HCEC 1CT (cell line): ENCODE results near the gene SLC25A29.
"Not testable (repeated sequence)": the region's sequence is repeated elsewhere in the genome, so short reads cannot be mapped to it uniquely, and the experiment has no call there.

Experiments
- DNase-seq: peaks from one replicate; pipeline ENCODE4 v3.0.0-alpha.2; 2017

The SLC25A29 gene, protein sequence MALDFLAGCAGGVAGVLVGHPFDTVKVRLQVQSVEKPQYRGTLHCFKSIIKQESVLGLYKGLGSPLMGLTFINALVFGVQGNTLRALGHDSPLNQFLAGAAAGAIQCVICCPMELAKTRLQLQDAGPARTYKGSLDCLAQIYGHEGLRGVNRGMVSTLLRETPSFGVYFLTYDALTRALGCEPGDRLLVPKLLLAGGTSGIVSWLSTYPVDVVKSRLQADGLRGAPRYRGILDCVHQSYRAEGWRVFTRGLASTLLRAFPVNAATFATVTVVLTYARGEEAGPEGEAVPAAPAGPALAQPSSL

DNA sequence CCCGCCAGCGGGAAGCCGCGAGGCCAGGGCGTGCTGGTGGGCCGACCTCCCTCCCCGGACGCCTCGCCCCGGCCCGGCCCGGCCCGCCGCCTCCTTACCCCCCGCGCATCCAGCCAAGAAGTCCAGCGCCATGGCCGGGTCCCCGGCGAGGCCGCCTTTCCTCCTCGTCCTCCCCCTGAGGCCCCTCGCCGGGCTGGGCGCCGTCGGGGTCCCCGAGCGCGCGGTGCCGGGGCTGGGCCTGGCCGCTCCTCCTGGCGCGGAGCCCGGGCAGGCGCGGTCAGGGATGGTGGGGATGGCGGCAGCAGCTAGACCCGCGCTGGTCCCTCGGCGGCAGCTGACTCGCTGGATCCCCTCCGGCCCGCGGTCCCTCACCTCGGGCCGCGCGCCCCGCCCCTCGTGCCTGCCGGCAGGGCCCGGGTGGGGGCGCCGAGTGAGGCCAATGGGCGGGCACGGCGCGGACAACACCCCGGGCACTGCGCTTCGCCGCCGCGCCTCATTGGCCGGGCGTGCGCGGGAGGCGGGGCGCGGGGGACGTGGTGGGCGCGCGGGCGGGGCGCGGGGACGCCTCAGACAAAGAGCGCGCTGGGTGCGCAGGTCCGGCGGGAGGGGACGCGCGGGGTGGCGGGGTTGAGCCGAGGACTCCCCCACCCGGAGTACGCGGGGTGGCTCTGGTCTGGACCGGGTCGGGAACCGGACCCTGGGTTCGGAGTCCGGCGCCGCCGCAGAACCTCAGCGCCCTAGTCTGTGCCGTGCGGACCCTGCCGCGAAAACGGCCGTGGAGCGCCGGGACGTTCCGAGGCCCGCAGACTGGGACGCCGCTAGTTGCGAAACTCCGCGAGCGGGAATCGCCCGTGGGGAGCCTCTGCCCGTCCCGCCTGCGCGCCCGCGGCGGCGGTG, at the start of gene SLC25A29:
TSS of gene SLC25A29 (minus strand) at position 344 of the 897 bp plus-strand sequence. CDS start at position 132, 212 bp downstream.
- peak; percentile 80 for DNase-seq

DNA sequence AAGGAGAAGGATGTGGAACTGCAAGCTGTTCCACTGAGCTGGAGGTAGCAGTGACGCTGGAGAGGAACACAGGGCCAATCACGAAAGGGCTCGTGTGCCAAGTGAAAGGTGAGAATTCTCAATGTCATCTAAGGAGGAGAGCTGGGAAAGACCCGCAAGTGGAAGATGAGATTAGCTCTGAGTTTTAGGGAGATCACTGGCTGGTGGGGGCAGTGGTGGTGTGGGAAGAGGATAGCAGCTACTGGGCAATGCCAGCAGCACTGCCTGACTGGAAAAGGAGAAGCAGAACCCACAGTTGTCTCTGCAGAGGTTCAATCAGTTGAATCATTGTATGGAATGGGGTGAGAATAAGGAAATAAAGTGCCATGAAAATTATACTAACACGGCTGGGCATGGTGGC, 44.7 kb upstream of the SLC25A29 start:
- no peak for DNase-seq

DNA sequence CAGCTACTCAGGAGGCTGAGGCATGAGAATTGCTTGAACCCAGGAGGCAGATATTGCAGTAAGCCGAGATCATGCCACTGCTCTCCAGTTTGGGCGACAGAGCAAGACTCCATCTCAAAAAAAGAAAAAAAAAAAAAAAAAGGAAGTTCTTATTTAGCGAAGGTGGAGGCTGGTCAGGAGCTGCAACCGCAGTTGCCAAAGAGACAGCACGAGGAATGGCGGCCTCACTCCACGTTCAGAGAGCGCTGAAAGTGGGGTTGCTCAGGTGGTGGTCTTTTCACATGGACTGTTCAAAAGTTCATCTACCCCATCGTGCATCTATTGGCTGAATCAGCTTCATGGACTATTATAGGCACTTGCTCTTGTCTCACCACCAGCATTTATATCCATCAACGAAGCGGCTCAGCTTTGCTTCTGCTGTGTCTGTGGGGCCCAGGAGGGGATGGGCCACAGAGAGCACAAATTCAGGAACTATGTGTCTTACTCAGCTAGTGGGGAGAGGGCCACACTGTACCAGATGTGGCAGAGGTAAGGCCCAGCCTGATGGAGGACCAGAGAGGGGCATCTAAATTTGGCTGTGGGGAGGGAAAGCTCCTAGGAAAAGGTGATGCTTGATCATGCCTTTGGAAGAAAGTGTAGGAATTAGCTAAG, 44.2 kb upstream of the SLC25A29 start:
- no peak for DNase-seq

DNA sequence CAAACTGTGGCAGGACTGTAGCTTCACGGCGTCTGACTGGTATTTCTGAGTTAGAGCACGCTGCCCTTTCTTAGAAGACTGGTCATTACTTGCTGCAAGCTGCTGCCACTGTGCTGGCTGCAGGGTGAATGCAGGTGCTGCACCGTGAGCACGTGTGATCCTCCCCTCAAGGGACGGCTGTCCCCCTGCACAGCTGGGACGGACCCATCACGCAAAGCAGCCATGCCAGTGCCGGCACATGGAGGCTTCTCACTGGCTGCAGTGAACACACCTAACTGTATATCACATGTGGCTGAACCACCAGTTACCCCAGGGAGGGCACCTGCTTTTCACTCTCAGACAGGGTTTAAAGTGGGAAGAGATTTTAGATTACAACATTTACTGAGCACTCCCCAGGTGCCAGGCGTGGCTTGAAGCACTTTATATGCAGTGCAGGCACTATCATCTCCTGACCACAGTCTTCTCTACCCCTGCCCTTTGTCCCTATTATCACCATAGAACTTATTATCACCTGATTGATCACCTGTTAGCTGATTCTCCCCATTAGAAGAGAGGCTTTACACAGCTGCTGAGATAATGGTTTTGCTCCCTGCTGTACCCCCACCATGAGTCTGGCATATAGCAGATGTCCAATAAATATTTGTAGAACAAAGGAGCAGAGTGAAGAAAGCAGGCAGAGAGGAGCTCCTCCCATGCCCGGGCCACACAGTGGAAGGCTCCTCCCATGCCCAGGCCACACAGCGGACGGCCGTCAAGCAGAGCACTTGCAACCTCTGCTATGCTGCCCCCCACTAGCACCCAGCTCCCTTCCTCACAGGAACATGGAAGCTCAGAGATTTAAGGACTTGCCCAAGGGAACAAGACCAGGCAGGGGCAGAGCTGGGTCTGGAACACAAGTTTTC, 42.8 kb upstream of the SLC25A29 start:
- no peak for DNase-seq

DNA sequence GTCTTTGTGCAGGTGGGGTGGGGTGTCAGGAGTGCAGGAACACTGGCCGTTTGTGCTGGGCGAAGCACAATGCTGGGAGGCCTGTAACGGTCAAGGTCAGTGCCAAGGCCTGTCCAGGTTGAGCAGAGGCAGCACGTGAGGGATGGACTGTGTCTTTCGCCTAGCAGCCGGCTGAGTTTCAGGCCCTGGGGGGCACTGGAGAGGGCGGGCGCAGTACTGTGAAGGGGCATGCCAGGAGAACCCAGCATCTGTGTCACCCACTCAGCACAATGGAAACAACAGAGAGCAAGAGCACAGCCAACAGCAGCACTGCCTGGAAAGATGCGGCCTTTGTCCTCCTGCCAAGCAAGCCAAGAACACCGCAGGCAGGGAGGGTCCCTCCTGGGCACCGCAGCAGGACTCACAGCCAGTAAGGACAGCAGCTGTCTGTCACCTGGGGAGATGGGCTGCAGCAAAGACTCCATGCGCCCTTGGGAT, 42.0 kb upstream of the SLC25A29 start:
- DNase-seq: no peak

DNA sequence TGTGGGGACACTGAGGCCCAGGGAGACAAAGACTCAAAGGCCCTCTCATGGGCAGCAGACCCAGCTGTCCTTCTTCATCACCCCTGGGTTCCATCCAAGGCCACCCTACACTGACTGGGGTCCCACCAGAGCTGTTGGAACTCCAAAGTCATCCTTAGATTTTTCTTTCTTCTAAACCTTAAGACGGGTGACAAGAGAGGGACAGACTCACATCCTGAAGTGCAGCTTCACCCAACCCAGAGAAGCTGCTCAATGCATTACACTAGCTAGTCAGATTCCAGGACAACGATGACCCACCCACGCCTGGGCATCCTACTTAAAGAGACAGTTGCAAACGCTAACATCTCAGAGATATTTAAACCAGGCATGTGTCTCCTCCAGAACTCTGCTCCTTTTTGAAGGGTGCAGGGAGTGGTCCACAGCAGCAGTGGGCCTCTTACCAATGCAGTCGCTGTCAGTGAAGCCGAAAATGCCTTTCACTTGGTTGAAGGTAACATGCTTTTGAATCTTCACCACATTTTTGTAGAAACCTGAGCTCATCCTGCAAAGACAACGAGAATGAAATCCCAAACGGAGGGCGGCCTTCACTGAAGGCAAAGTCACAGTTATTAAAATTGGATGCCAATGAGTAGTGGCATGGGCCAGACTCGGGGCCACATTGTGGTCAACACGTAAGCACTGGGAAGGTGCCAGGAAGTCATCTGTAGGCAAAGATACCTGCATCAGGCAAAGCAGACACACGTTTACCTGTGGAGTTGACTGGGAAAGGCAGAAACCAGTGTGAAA, 40.3 kb upstream of the SLC25A29 start:
- DNase-seq: no peak

DNA sequence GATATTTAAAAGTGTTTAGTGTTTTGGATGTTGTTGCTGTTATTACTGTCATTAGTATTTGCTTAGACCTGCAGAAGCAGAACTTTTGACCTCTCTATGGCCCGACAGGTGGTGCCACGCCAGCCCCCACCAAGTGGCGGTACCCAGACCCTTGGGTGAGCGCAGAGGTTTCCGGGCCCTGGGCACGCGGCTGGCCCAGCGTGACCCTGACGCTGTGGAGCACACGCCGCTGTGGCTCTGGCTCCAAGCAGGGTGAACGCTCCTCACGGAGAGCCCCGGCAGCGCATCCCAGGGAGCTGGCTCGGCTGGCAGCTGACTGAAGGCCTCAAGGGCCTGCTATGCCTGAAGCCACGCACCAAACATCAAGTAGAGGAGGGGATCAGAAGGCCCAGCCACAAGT, 39.5 kb upstream of the SLC25A29 start:
- DNase-seq: no peak

DNA sequence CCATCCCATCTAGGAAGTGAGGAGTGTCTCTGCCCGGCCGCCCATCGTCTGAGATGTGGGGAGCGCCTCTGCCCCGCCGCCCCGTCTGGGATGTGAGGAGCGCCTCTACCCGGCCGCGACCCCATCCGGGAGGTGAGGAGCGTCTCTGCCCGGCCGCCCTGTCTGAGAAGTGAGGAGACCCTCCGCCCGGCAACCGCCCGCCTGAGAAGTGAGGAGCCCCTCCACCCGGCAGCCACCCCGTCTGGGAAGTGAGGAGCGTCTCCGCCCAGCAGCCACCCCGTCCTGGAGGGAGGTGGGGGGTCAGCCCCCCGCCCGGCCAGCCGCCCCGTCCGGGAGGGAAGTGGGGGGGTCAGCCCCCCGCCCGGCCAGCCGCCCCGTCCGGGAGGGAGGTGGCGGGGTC, 38.4 kb upstream of the SLC25A29 start:
- not testable (repeated sequence) for DNase-seq

DNA sequence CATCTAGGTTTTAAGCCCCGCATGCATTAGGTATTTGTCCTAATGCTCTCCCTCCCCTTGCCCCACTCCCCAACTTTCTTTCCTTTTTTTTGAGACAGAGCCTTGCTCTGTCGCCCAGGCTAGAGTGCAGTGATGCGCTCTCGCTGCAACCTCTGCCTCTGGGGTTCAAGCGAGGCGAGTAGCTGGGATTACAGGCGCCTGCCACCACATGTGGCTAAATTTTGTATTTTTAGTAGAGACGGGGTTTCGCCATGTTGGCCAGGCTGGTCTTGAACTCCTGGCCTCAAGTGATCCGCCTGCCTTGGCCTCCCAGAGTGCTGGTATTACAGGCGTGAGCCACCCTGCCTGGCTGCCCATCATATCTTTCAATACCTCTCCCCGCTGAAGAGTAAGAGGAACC, 36.6 kb upstream of the SLC25A29 start:
- not testable (repeated sequence) for DNase-seq

DNA sequence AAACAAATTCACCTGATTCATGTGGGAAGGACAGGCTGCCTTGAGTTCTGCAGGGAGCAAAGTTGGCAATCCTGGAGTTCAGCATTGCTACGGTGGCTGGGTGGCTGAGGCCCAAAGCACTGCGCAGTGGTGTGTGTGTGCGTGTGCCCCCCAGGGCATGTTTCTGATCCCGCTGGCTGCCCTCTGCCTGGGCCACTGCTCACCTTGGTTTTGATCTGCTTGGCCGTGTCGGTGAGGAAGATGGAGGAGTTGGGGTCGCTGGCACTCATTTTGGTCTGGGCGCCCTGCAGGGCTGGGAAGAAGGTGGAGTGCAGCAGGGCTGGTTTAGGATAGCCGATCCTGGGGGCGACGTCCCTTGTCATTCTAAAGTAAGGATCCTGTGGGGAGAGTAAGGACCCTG, 36.0 kb upstream of the SLC25A29 start:
- DNase-seq: no peak

DNA sequence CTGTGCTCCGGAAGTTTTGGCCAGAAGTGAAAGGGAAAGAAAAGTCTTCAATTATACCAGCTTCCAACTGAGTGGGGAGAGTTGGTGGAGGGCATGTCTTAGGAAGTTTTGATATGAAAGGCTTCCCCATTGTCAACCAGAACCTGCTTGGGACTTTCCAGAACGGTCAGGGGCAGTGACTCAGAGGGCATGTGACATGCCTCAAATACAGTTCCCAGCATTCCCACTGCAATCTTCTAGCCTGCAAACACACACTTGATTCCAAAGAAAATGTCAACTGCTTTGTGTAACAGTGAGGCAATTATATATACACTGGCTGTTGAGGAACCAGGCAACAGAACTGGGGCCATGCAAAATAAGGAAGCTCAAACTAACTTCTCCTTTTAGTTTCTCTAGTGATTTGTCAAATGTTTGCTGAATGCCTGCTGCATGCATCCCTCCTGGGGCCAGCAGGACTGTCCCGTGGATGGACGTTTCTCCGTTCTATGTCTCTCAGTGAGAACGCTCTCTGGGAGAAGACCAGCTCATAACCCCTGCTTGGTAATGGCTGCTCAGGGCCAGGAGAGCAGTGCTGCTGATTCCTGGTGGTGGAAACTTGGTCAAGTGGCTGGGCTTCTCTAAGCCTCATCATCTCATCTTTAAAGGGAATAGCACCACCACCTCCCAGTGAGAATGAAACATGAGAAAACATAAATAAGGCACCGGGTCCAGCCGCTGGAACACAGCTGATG, 35.2 kb upstream of the SLC25A29 start:
- peak; percentile 59 for DNase-seq

DNA sequence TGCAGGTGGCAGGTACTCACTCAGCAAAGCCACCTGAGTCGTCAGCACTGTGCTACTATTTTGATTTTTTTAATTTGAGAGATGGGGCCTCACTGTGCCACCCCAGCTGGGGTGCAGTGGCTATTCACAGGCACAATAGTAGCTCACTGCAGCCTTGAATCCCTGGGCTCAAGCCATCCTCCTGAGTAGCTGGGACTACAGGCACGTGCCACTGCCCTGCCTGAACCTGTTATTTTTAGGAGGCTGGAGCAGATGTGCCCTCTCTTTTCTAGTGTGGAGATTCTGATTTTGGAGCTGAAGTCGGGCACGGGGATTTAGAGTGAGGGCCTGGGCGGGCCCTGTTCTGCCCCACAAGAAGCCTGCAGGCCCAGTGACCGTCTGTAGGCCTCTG, 34.2 kb upstream of the SLC25A29 start:
- no peak for DNase-seq

DNA sequence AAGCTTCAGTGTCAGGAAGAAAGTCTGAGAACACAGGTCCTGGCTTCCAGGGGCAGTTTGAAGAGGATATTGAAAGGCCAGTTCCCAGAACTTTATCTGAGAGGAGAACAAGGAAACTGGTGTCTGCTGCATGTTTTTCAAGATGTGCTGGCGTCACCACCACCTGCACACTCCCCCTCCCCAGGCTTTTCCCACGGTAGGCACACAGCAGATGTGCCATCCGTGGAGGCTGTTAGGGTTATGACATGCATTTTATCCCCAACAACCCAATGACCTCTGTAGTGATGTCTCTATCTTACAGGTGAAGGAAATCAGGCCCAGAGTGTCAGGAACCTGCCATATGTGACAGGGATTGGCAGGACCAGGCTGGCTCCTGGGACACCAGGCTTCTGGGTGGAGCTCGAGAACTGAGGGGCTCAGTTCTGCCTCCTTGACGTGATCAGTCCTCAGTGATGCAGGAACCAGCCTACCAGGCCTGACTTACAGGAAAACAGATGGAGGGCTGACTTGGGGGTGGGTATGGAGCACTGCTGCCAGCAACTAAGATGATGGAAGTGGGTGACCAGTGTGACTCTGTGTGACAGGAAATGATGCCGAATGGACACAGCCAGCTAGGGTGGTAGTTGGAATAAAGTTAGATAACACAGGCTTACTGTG, 33.6 kb upstream of the SLC25A29 start:
- DNase-seq: no peak

DNA sequence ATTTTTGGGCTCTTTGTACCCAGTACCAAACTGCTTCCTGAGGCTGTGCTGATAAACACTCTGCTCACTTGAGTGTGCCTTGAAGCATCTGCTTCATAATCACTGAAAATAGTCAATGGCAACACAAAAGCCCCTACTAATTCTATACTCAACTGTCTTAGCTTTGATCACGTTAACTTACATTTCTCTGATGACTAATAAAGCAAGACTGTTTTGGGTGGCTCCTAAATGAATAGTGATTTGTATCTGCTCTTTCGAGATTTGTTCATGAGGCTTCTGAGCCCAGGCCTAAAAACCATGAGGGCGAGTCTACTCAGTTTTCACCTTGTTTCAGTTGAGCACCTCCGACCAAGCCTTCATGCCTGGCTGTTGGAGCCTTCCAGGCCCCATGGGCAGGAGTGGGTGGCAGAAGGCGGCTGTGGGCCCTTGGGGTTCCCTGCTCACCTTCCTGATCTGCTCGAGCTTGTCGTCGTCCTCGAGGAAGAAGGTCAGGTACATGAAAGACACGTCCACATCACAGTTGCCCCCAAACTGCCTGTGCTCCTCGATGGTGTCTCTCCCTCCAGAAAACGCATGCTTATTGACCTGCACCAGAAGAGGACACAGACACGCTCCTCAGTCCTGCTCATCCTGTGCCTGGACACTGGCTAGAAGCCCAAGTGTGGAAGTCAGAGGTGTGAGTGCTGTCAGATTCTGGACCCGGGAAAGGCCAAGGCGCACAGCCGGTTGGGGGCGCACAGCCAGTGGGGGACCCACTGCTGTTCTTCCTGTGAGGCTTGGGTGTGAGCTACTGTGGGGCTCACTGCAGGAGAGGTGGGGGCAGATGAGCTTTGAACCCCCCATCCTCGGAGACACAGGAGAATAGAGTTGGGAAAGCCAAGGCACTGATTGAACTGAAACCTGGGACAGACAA, 30.6 kb upstream of the SLC25A29 start:
- no peak for DNase-seq

DNA sequence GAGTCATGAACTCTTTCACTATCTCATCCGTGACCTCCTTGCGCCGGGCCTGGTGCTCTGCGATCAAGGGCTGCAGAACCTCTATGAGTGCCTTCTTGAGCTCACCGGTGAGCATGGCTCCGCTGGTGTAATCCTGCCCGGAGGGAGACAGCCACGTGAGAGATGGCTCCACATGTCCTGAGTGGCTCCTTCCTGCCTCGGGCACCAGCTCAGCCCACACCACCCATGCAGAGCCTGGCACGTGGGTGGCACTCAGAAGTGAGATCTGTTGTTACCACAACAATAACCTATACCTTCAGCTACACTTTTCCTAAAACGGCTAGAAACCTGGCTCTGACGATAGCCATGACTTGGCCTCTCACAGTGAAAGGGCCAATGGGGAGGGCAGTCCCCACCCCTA, 28.7 kb upstream of the SLC25A29 start:
- no peak for DNase-seq

DNA sequence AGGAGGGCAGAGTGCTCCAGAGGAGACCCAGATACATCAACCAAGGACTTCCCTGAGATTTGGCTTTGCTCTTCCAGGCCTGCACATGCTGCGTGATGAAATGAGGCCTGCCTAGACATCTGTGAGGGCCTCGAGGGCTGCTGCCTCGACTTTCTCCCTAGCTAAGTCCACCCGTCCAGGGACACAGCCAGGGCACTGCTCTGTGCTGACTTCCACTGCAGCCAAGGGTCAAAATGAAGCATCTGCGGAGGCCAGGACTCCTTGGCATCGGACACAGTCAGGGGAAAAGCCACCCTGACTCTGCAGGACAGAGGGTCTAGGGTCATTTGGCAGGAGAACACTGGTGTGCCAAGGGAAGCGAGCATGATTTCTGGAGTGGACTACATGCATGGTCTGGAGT, 27.6 kb upstream of the SLC25A29 start:
- DNase-seq: no peak

DNA sequence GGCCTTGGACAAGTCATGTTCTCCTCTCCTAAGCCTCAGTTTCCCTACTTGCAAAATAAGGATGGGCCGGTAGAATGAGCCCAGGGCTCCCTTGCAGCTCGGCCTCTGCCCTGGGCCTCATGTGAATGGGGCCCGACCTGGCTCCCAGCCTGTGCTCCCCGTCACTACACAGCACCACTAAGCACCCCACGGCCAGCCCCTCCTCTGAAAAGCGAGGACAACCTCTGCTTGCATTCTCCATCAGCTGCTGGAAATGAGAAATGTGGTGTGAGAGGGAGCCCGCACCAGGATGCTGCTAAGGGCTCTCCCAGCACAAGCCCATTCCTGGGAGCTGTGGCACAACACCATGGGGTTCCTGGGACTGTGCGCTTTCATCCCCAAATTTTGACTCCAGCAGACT, 27.1 kb upstream of the SLC25A29 start:
- DNase-seq: no peak

DNA sequence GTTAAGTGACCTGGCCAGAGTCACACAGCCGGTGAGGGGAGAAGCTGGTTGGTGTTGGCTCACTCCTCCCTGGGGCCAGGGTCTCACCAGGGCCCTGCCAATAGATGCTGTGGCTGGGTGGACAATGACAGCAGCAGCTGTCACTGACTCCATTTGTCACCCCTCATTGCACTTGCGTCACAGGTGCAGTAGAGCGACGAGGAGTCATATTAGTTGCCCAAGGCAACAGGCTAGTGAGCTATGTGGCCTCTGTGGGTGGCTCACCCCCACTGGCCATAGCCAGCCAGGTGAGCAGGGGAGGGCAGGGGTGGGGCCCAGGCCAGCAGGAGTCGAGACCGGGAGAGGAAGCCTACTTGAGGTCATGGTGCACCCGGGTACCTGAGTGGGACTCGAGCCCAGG, 26.6 kb upstream of the SLC25A29 start:
- no peak for DNase-seq

DNA sequence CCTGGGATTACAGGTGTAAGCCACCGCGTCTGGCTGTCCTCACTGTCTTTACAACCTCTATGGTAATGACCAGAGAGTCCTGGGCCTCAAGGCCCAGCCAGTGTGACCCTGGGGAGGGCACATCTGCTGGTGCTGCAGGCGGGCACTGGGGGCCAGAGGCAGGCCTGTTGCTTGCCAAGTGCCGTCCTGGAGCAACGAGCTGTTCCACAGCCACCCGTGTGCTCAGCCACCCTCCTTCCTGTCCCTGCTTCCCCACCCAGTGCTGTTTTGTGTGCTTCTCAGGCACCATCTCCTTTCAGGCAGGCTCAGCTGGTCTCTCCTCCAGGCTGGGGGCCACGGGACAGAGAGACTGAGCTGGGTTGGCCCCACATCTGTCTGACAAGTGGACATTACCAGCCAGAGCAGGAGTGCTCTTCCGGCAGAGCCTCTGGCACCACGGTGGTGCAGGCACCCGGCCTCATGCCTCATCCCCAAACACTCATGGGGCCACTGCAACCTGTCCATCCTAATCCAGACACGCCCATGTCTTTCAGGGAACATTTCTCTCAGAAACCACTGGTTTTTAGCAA, 25.9 kb upstream of the SLC25A29 start:
- DNase-seq: no peak
